GM18499 (cell line): Measurements from ENCODE around the gene FCGR1A.
A peak's percentile ranks its signal among the peaks of the same experiment; 100 is the strongest.
"Not testable (repeated sequence)": the region's sequence is repeated elsewhere in the genome, so short reads cannot be mapped to it uniquely, and the experiment has no call there.

ENCODE experiments used
- ATAC-seq: cut with Tn5 transposase; IDR thresholded peaks from one replicate; pipeline ENCODE4 v1.9.1; 2021; ENCODE audit warnings: moderate number of reproducible peaks; ENCODE audit not compliant: insufficient read depth, unreplicated experiment

Gene FCGR1A

DNA sequence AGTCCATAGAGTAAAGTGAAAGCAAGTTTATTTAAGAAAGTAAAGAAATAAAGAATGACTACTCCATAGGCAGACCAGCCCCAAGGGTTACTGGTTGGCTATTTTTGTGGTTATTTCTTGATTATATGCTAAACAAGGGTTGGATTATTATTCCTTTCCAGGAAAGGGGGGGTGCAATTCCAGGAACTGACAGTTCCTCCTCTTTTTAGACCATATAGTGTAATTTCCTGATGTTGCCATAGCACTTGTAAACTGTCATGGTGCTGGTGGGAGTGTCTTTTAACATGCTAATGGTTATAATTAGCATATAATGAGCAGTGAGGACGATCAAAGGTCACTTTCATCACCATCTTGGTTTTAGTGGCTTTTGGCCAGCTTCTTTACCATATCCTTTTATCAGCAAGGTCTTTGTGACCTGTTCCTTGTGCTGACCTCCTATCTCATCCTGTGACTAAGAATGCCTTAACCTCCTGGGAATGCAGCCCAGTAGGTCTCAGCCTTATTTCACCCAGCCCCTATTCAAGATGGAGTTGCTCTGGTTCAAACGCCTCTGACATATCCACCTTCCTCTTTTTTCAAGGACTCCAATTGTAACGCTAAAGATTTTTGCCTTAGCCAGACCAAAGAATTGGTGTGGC, 6.9 kb upstream of the FCGR1A start:
- ATAC-seq = not testable (repeated sequence)

DNA sequence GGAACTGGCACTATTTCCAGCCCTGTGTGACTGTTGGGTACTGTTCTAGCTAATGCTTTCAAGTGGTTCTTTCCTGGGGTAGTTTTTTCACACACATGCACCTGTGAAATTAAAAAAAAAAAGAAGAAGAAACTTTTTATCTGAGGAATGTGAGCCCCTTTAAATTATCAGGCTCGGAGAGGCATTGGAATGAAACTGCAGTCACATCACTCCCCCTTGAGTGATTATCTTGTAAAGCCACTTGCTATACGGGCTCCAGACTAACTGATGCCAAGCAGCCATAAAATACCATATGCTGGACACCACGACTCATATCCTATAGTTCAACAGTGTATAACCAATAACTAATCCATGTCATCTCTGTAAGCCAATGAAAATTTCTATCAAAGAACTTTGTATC, 5.4 kb upstream of the FCGR1A start:
- not testable (repeated sequence) for ATAC-seq

GRCh38 chr1:149778313-149778712, 4.2 kb upstream of the FCGR1A start:
- not testable (repeated sequence) for ATAC-seq

DNA sequence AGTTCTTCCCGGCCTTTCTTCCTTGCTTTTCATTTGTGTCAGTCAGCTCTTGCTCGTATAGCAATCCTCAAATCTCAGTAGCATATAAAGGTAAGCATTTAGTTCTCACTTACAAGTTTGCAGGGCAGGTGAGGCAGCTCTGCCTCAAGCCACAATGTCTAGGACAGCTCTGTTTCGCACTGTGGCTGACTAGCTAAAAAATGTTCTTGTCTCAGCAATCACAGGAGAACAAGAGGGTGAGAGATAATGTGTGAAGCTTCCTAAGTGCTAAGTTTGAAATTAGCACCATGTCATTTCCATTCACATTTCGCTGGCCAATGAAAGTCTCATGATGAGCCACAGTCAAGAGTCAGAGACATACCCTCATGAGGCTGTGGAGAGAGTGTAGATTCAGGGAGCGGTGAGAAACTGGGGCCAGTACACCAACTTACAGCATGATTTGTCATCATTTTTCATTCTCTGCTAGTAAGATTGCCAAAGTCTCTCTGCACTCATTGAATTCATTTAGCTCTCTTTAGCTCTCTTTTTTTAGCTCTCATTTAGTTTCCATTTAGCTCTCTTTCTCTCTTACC, 995 bp upstream of the FCGR1A start:
- not testable (repeated sequence) for ATAC-seq

DNA sequence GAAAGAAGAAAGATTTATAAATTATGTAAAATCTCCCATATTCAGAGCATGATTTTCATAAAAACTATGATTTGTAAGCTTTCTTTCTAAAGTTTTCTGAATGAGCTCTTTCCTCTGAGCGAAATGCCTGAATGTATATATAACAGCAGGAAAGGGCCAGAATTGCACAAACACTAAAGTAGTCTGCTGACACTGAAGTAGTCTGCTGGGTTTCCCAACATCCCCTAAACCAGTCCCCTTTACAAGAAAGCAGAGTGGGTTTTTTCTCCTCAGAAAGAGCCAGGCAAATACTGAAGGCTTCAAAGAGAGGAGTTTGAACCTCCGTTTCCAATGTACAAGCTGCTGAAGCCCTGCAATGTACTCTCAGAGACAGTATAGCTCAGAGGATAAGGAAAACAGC, 795 bp downstream of the FCGR1A start:
- ATAC-seq = not testable (repeated sequence)

DNA sequence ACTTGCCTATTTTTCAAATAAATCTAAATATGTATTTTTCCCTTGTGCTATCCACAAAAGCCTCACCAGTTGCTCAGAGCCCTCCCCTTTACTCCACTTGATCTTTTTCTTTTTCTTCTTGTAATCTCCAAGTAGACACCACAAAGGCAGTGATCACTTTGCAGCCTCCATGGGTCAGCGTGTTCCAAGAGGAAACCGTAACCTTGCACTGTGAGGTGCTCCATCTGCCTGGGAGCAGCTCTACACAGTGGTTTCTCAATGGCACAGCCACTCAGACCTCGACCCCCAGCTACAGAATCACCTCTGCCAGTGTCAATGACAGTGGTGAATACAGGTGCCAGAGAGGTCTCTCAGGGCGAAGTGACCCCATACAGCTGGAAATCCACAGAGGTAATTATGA, 1.4 kb downstream of the FCGR1A start:
- not testable (repeated sequence) for ATAC-seq

DNA sequence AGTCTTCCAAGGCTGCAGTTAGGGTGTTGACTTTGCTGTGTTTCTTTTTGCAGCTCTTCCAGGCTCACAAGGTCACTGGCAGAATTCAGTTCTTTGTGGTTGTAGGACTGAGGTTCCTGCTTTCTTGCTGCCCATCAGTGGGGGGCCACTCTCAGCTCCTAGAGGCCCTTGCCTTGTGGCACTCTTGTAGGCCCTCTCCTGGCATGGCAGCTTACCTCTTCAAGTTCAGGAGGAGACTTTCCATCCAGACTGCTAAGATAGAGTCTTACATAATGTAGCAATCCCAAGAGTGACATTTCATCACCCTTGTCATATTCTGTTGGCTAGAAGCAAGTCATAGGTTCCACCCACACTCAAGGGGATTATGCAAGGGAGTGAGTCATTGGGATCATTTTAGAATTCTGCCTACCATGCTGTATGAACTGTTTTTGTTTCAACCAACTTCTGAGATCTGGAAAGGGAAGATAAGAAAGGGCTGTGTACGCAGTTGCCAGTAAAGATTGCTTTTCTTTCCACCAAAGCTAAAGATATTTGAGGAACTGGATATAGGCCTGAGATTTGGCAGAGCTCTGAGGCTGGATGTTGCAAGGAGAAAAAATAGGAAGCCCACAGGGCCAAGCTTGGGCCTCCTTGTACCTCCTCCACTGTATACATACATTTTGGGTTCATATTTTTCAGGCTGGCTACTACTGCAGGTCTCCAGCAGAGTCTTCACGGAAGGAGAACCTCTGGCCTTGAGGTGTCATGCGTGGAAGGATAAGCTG, 5.4 kb downstream of the FCGR1A start:
- not testable (repeated sequence) for ATAC-seq

- ATAC-seq = not testable (repeated sequence)
Measured at GRCh38 chr1:149792502-149792901, 10.0 kb downstream of the FCGR1A start.

GRCh38 chr1:149792912-149793515, 10.5 kb downstream of the FCGR1A start:
- ATAC-seq = not testable (repeated sequence)

DNA sequence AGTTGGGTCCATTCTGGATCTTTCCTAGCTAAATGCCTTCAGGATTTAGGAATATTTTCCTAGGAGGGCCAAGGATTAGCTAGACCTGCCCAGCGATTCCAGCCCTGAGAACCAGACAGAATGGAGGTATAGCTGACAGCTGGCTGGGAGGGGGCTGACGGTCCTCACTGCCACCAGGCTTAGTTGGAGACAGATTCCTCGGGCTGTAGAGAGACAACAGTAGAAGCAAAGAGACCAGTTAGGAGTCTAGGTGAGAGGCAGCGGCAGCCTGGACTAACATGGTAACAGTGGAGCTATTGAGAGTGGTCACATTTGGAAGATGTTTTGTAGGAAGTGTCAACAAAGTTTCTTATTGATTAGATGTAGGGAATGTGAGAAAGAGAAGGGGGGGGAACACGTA, 11.4 kb downstream of the FCGR1A start:
- not testable (repeated sequence) for ATAC-seq

DNA sequence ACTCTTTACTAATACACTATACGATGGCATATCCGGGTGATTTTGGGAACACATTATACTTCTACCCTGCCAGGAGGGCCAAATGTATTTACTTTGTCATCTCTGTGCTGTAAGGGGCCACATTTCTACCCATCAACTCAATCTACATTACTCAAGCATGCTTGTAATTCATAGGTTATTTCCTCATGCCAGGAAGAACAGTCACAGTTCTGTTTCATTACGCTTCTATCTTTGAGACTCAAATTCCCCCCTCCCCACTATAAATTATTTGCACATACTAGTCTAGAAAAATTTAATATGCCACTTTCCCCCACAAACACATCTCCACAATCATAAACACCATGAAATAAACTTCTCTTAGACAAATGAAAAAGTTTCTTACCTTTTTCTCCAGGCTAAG, 19.1 kb downstream of the FCGR1A start:
- not testable (repeated sequence) for ATAC-seq

DNA sequence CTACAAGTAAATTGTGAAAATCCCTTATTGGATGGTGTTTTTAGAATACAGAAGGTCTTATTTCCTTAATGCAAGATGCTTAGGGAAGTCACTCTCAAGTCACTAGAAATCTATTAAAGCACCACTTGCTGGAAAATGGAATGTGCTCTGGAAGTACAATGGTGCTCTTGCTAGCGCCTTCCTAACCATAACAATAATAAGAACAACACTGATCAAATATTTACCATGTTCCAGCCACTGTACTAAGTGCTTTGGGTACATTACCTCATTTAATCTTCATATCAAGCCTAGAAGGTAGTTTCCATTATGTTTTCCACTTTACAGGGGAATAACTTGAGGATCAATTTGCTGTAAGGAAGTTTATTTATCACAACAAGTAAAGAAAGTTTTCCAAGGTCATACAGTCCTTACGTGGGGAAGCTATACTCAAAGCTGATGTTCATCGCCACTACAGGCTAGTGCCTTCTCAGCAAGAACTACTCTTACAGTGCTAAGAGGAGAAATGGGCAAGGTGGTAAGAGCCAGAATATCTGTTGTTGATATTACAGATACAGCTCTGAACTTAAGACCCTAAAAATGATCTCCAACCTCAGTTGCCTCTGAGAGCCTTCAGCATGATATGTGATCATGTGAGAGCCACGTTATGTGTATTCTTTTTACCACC, 22.1 kb downstream of the FCGR1A start:
- not testable (repeated sequence) for ATAC-seq

DNA sequence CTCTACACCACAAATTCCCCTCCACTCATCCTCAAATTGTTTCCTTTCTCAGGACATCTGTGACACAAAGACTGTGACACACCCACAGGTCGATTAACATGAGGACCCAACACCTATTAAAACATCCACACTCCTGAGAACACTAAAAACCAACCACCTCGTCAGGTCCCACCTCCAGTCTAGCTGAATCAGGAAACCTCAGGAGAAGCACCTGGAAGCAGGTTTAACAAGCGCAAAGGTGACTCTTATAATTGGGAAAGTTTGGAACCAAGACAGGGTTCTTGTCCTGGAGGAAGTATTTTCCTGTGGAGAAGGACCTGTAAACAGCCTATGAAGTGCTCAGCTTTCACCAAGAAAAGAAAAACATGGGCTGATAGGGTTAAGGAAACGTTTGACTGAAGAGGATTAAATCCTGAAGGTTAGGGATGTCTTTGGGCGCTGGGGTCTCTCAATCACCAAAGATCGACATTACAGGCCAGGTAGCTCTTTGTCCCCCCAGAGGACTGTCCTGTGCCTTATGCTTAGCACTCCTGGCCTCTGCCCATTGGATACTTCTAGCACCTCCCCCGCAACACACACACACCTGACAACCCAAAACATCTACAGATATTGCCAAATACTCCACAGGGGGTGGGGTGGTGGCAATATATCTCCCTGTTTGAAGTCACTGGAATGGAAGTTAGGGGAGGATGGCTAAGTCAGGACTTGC, 28.4 kb downstream of the FCGR1A start:
- not testable (repeated sequence) for ATAC-seq

DNA sequence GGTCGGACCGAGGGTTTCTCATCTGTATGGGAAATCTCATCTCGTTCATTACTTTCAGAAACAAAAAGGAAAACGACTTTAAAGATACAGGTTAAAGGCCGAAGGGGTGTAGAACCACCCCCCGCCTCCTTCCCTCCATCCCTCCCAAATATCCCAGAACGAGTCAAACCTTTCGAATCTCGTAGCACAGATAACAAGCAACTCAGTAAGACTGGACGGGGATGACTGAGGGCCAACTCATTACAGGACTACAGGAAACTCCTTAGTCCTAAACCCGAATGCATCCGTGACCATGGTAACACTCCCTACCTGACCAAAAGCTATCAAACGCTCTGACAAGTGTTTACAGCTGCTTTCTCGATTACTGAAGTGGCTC, 29.0 kb downstream of the FCGR1A start:
- not testable (repeated sequence) for ATAC-seq

DNA sequence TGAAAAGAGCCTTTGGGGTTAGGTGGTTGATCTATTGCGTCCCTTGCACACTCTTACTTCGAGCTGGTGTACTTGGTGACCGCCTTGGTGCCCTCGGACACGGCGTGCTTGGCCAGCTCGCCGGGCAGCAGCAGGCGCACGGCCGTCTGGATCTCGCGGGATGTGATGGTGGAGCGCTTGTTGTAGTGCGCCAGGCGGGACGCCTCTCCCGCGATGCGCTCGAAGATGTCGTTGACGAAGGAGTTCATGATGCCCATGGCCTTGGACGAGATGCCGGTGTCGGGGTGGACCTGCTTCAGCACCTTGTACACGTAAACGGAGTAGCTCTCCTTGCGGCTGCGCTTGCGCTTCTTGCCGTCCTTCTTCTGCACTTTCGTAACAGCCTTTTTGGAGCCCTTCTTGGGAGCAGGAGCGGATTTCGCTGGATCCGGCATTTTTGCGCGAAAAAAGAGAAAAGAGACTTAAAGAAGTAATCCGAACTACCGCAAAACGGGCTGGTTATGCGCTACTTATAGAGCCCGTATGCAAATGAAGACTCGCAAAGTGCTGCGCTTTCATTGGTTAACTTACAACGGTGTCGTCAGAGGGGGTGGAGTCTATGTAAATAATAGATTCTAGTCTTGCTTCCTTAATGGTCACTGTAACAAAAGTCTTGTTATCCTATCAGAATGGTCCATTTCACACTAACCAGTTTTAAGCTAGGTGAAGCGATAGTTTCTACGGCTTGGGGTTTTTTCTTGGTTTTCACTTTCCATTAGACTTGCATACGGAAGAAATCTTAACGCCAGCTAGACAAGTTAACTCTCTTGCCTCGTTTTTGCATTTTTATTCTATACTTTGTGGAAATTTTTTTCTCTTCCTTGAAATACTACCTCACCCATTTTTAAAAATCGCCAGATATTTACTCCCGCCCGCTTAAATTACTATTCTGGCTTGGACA, 29.7 kb downstream of the FCGR1A start:
- ATAC-seq = peak; percentile 65

- not testable (repeated sequence) for ATAC-seq
Measured at GRCh38 chr1:149812893-149813801, 30.7 kb downstream of the FCGR1A start.

DNA sequence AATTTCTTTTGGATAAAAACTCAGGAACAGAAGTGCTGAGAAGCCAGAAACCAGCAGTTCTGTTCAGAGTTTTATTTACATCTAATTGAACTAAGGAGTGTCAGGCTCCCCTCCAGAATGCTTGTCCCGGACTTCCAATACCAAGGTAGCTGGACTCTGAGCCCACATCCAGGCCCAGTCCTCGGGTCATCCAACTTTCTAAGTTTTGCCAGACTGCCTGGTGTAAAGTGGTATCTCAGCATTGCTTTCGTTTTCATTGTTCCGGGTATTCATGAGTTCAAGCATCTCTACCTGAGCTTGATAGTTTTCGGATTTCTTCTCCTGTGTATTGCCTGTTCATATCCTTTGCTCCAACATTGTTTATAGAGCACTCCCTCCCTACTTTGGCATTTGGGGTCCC, 37.9 kb downstream of the FCGR1A start:
- not testable (repeated sequence) for ATAC-seq

DNA sequence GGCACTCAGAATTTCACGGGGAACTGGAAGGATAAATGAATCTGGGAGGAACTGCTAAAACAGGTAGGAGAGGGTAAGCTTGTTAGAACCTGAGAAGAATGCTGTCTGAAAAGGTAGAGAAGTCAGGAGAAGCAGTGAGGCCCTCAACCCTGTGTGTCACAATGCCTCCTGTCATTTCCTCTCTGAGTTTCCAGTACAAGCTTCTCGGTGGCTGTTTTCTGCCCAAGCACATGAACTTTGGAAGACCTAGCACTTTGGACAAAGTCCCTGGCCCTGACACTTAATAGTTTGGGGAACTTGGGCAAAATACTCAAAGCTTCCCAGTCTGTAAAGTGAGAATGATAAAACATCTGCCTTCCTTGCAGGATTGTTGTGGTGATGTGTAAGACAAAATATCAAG, 44.1 kb downstream of the FCGR1A start:
- ATAC-seq = not testable (repeated sequence)
